CD4-positive, alpha-beta T cell treated with Interleukin-10 for 1 hour (primary cell): ENCODE results near the gene HYOU1.
"Not testable (repeated sequence)": the region's sequence is repeated elsewhere in the genome, so short reads cannot be mapped to it uniquely, and the experiment has no call there.

Experiments used
- DNase-seq: peaks from one replicate; pipeline ENCODE4 v3.0.0-alpha.2; 2020

HYOU1 gene

DNA sequence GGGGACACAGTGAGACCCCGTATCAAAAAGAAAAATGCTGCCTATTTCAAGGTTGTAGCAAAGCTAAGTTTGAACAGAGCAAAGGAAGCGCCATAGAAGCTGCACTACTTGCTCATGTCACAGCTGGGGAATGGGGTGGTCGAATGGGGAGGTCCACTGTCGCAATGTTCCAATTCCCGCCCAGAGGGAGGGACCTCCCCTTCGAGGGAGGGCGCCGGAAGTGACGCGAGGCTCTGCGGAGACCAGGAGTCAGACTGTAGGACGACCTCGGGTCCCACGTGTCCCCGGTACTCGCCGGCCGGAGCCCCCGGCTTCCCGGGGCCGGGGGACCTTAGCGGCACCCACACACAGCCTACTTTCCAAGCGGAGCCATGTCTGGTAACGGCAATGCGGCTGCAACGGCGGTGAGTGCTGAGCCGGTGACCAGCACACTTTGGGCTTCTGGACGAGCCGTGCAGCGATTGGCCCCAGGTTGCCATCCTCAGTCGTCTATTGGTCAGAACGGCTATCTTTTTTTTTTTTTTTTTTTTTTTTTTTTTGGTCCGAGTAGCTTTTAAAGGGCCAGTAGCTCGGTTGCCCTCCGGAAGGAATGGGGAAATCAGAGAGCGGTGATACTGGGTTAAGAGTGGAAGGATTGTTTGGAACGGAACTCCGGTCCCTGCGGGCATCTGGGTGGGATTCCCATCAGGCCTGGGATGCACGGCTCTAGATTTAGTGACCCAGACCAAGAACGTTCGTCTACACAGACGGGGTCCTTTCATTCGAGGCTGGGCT is 27.8 kb upstream of the HYOU1 start, which contains the start of gene HMBS:
HMBS (plus strand) TSS at position 219 of the 774 bp plus-strand sequence; CDS start at position 372, 153 bp downstream.
- peak; percentile 94 for DNase-seq

DNA sequence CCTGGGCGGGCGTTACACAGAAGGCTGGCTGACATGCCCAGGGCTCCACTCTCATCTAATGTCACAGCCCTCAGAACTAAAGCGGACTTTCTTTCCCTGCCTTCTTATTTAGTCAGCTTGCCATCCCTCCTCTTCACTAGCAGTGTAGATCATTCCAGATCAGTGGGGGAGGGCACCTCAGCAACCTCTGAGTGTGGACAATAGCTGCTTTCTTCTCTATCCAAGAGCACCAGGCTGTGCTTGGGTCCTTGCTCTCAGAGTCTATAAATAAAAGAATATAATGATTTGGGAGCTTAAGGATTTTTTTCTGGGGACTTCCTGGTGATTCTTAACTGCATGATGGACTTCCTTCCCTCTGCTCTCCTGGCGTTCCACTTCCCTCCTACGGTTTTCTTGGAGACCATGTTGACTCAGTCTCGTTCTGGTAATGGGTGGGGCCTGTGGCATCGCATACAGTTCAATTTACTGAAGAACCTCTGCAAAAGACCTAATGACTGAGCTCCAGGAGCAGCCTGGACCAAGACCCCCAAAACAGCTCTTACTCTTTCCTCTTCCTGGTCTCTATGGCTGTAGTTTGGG is 24.8 kb upstream of the HYOU1 start:
- no peak for DNase-seq

DNA sequence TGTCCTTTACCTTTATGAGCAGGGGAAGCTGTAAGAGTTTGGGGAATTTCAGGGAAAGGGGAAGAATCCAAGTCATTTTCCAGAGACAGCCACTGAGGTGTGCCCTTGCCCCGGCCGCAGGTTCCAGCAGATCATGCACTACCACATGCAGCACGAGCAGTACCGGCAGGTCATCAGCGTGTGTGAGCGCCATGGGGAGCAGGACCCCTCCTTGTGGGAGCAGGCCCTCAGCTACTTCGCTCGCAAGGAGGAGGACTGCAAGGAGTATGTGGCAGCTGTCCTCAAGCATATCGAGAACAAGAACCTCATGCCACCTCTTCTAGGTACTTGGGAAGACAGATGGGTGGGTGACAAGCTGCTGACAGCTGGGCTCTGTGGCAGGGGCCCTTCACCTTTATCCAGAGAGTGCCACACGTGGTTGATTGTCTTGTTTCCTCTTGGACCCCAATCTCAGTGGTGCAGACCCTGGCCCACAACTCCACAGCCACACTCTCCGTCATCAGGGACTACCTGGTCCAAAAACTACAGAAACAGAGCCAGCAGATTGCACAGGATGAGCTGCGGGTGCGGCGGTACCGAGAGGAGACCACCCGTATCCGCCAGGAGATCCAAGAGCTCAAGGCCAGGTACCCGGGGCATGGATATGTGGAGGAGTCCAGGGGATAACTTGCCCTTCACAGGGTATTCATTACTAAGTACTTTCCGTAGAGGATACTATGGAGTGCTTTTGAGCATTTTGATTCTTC is 21.8 kb upstream of the HYOU1 start:
- DNase-seq, result no peak

DNA sequence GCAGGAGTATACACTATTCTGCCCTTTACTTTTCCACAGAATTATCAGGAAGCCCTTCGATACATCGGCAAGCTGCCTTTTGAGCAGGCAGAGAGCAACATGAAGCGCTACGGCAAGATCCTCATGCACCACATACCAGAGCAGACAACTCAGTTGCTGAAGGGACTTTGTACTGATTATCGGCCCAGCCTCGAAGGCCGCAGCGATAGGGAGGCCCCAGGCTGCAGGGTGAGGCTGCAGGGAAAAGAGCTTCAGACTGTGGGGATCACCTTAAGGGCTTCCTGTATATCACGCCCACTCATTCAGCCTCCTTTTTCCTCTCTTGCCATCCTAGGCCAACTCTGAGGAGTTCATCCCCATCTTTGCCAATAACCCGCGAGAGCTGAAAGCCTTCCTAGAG is 20.8 kb upstream of the HYOU1 start:
- no peak for DNase-seq

DNA sequence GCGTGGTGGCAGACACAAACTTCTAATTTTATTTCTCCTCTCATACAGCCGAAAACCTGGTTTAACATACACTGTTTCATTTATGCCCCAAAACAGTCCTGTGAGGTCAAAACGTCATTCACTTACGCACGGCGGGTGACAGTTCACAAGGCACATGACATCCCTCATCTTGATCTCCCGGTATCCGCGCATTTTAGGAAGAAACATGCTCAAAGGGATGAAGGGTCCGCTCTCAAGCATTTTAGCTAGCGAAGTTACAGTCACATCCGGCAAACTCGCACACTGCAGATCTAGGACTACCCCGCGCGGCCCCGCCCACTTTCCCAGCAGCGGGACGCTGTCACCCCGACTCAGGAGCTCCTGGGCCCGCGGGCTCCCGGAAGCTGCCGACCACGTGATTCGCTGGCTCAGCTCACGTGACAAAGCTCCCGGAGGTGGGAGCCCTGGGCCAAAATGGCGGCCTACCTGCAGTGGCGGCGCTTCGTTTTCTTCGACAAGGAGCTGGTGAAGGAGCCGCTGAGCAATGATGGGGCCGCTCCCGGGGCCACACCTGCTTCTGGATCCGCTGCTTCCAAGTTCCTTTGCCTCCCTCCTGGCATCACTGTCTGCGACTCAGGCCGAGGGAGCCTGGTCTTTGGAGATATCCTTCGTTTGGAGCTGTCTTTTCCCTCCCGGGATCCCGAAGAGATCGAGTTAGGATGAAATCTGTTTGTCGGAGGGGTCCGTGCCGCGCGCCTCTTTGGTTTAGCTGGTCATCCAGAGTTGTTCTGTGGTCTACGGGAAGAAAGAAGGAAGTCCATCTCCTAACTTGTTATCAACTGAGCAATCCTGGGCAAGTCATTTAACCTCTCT is 10.6 kb upstream of the HYOU1 start, which contains the start of gene VPS11:
VPS11 (plus strand) TSS at position 448 of the 852 bp plus-strand sequence; CDS start at position 454, 6 bp downstream.
- DNase-seq, result peak; percentile 97

DNA sequence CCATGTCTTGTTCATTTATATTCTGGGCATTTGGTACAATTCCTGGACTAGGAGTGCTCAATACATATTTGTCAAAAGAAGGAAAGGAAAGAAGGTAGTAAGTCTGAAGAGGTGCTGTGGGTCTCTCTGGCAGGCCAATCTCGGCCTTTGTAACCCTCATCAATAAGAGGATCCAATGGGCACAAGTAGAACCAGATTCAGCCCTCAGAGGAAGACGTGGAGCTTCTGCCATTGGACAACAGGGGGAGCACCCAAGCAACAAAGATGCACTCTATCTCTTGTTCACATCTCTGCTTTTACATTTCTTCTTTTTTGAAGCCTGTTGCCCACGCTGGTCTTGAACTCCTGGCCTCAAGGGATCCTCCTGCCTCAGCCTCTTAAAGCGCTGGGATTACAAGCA is 8.4 kb upstream of the HYOU1 start:
- DNase-seq, result peak; percentile 69

DNA sequence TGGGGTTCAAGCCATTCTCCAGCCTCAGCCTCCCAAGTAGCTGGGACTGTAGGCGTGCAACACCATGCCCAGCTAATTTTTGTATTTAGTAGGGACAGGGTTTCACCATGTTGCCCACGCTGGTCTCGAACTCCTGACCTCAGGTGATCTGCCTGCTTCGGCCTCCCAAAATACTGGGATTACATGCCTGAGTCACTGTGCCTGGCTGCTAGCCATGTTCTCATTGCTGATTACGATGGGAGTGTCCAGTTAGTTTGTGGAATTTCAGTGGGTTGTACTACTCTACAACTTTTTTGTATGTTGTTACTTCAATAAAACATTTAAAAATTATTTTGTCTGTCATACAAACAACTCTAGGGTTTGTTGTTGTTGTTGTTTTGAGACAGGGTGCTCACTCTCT is 5.8 kb upstream of the HYOU1 start:
- DNase-seq, result no peak

DNA sequence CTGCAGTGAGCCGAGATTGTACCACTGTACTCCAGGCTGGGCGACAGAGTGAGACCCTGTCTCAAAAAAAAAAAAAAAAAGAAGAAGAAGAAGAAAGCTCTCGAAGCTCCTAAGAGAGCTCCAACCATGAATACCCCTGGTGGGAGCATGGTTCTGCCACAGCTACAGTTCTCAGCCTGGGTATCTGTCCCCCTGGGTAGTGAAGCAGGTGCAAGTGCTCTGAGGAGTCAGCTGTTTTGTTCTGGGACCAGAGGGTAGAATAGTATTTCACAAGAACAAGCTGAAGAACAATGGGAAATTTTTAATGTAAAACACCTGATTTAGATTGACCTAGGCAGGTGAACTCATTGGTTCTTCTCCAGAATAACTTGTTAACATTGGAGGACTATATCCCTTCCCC is 4.3 kb upstream of the HYOU1 start:
- DNase-seq, result no peak

DNA sequence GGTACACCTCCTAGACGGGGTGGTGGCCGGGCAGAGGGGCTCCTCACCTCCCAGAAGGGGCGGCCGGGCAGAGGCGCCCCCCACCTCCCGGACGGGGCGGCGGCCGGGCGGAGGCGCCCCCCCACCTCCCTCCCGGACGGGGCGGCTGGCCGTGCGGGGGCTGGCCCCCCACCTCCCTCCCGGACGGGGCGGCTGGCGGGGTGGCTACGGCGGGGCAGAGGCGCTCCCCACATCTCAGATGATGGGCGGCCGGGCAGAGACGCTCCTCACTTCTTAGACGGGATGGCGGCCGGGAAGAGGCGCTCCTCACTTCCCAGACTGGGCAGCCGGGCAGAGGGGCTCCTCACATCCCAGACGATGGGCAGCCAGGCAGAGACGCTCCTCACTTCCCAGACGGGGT is 2.1 kb upstream of the HYOU1 start:
- not testable (repeated sequence) for DNase-seq

DNA sequence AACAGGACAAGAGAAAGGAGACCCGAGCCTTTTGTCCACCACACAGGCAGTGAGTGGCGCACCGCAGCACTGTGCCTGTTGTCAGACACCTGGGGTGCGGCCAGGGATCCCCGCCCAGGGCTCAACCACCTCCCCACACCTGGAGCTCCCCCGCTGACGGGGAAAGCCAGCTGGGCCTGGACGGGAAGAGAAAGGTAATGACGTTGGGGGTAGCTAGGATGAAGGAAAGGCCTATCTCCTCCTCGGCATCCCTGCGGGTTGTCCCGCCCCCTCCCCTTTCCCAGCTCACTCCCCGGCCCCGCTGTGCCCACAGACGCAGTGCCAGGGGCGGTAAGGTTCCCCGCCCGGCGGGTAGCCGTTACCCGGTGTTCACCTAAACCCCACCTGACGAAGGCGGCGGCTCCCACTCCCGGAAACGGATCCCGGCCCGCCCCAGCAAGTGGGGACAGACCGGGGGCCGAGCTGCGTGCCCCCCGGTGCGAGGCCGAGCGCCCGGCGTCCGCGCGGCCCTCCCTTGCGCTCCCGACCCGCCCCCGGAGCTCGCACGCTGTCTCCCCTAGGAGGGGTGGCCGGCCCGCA is 495 bp downstream of the HYOU1 start:
- peak; percentile 68 for DNase-seq

DNA sequence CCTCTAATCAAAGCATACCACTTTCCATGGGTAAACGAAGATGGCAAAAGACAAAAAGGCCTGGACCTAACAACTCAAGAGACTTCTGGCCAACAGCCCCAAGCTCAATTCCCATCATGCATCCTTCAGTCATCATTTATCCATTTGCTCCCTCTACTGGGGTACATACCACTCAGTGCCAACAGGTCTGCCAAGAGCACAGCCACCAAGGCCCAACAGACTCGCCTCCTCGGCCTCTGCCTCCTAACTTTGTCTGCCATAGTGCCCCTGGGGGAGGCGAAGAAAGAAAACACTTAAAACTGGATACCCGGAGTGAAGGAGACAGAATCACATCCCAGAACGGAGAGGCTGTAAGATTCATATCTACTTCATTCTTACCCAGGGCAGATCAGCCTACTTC is 1.1 kb downstream of the HYOU1 start:
- DNase-seq, result peak; percentile 18

DNA sequence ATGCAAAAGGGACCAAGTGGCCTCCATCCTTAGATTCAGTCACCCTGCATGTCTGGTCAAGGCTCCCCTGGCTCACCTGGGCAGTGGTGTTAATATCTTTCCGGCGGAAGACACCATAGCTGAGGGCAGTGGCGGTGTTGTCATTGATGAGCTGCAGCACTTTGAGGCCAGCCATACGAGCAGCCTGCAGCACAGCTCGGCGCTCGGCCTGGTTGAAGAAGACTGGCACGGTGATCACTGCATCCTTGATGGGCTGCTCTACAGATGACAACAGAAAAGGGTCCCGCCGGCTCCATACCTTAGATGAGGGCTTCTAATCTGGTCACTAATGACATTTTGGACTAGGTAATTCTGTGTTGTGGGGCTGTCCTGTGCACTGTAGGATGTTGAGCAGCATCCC is 2.6 kb downstream of the HYOU1 start:
- no peak for DNase-seq

DNA sequence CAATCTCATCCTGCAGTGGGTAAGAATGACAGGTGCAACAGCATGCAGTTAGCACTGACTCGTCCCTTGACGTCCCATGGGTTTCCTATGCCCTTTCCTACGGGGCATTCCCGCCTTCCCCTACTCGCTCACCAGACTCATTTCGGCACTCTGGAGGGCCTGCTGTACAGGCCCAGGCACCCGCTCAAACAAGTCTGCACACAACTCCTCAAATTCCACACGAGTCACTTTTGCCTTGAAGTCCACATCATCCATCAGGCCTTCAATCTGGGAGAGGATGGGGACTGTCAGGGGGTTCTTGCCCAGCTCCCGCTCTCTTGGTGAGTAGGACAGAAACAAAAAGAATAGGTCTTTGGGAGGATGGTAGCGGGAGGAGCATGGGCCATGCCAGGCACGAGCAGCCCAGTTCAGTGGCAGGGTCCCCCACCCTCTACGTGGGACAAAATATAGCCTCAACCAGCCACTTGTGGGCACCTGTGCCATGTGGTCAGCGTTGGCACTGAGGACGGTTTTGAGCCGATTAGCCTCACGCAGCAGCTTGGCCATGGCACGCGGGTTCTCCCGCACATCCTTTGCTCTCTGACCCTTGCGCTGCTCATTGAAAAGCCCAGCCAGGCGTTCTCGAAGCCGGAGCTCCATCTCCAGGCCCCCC is 4.7 kb downstream of the HYOU1 start:
- DNase-seq, result no peak

DNA sequence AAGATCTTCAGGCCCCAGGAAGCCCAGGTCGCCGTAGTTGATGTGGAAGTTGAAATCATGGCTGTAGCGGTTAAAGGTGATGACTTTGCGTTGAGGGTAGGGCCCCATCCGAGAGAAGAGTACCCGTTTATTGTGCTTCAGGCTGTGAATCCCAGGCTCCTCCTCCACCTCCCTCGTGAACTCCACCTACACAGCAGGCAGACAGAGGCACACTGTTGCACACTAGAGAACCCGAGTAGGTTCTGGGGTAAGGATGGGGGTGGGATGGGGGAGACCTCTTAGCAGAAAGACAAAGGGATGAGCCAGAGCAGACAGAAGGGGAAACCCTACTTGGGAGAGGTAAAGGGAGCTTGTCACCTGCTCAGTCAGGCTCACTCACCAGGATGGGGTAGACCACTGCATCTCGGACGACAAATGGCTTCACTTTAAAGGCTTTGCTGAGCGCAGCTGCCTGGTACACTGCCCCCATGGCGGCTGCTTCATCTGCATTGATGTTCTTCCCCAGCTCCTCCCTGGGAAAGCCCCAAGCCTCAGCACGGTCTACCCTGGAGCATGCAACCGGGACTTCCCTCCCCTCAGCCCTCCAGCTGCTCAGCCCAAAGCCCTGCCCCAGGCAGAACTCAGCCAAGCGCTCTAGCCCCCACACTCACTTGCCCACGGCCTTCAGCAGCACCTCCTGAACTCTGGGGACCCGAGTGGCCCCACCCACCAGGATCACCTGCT is 5.4 kb downstream of the HYOU1 start:
- peak; percentile 46 for DNase-seq

DNA sequence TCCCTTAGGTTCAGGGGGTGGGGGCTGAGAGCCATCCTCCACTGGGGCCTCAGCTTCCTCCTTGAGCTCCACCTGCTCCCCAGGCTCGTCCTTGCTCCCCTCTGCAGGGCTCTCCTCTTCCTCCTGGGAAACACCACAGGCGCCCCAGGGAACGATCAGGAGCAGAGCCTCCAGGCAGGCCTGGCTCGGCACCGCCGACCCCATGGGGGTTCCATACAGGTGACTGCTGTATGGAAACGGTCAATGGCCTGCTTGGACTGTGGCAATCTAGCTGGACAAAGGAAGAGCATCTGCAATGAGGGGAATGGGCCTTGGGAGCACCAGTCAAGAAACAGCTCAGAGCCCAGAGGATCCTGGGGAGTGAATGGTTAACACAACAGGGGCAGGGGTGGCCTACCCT is 7.9 kb downstream of the HYOU1 start:
- no peak for DNase-seq

DNA sequence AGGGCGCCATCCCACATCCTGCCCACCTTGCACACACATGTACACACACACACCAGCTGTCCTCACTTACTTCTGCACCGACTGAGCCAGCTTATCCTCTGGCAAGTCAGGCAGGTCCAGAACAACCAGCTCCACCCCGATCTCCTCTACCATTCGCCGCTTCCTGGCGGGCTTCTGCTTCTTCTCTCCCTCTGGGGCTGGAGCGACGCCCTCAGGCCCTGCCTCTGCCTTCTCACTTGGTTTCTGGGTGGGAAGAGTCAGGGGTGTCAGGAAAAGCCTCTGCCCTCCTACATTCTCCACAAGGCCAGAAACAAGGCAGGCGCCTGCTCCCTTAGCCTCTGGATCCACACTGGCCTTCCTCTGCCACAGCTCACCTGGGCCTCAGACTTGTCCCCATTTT is 8.4 kb downstream of the HYOU1 start:
- no peak for DNase-seq

DNA sequence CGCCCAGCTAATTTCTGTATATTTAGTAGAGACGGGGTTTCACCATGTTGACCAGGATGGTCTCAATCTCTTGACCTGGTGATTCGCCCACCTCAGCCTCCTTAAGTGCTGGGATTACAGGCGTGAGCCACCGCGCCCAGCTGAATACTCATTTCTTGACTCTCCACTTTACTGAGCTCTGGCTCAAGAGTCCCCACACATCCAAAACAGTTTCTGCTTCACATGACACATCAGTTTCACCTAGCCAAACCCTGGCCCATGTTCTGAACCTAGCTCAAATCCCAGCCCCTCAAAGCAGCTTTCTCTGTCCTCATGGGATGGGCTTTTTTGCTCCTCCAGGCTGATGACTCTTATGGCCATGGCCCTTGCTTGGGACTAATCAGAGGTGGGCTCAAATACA is 9.8 kb downstream of the HYOU1 start:
- no peak for DNase-seq

DNA sequence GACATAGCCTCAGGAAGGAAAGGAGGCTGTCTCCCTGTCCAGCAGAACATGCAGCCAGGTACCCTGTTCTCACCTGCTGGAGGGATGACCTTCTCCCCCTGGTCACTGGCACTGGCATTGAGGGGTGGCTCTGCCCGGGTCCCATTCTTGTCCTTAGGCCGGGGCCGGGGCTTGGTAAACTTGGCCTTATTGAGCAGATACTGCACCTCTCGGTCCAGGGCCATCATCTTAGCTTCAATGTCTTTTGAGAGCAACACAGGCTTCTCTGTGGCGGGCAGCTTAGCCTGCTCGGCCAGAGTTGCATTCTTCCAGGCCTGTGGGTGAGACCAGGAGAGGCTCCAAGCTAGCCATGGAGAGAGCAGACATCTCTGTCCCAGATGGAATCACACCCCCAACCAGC is 10.5 kb downstream of the HYOU1 start:
- DNase-seq, result no peak

DNA sequence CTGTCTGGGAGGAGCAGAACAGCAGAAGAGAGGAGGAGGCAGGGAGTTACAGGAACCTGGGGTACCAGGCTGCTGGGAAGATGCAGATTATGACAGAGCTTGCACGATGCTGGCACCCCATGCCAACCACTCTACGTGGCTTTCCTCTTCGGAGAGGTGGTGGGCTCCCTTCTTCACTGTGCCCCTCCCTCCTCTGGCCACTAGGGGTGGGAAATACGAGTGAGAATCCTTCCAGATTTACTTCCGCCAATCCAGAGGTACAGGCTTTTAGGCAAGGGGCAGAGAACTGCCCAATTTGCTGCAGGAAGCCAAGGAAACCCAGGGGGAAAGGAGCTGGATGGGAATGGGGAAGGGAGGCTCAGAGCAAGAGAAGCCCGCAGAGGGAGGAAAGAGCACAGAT is 12.3 kb downstream of the HYOU1 start:
- DNase-seq, result no peak

DNA sequence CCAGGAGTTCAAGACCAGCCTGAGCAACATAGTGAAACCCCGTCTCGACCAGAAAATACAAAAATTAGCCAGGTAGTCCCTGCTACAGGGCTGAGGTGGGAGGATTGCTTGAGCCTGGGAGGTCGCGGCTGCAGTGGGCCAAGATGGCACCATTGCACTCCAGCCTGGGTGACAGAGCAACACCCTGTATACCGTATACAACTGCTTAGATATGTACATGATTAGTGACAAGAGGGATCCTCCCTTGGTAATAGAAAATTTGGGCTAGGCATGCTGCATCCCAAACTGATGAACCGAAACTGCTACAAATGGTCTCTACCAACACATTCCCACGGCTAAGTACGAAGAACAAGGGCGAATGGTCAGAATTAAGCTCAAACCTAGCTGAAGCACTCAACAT is 14.1 kb downstream of the HYOU1 start:
- no peak for DNase-seq

DNA sequence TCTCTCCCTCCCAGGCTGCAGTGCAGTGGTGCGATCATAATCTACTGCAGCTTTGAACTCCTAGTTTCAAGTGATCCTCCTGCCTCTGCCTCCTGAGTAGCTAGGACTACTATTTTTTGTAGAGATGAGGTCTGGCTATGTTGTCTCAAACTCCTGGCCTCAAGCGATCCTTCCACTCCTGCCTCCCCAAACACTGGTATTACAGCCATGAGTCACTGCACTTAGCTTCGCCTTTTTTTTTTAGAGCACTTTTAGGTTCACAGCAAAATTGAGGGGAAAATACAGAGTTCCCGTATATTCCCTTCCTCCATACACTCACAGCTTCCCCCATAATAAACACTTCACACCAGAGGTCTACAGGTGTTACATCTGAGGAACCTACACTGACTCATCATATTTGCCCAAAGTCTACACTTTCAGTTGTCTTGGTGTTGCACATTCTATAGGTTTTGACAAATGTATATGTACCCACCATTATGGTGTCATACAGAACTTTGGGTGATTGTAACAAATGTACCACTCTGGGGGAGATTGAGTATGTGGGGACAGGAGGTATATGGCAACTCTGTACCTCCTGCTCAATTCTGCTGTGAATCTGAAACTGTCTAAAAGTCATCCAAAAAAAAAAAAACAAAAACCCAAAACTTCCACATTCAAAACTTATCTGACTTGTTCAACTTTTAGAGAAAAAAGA is 15.0 kb downstream of the HYOU1 start:
- no peak for DNase-seq
